ENCODE results near the gene PTPRT.

DNA sequence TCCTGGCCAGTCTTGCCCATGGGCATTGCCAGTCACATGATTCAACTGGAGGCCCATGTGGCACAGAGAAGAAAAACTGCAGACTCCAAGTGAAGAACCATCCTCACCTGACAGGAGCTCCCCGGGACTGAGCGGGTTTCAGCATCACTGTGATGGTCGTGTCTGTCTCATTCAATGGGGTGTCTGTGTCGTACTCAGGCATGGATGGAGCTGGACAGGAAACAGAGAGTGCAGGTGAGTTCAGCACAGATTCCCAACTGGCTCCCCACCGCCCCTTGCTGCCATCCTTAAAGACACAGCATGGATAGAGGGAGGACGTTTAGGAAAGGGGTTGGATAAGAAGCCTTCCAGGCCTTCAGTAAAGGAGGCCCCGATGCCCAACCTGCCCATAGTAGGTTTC lies 839.2 kb downstream of the PTPRT start:
- TF ChIP-seq, protein P1, sequence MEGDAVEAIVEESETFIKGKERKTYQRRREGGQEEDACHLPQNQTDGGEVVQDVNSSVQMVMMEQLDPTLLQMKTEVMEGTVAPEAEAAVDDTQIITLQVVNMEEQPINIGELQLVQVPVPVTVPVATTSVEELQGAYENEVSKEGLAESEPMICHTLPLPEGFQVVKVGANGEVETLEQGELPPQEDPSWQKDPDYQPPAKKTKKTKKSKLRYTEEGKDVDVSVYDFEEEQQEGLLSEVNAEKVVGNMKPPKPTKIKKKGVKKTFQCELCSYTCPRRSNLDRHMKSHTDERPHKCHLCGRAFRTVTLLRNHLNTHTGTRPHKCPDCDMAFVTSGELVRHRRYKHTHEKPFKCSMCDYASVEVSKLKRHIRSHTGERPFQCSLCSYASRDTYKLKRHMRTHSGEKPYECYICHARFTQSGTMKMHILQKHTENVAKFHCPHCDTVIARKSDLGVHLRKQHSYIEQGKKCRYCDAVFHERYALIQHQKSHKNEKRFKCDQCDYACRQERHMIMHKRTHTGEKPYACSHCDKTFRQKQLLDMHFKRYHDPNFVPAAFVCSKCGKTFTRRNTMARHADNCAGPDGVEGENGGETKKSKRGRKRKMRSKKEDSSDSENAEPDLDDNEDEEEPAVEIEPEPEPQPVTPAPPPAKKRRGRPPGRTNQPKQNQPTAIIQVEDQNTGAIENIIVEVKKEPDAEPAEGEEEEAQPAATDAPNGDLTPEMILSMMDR (IDR thresholded peaks at IDR 0.05 in 2 of 3, conservative IDR thresholded peaks at IDR 0.05 in 1 of 3; ENCODE audit: borderline replicate concordance in 1 of 3, insufficient read depth in 1 of 3, low read depth in 2 of 3, low read length in 2 of 3), result no peak
- TF ChIP-seq EZH2 (IDR thresholded peaks at IDR 0.05) (no peak), SP1 (IDR thresholded peaks at IDR 0.05; ENCODE audit: low read depth) (no peak), POLR2A (IDR thresholded peaks at IDR 0.05; ENCODE audit: borderline replicate concordance, extremely low read depth, insufficient read depth, insufficient read length) (no peak), POLR2AphosphoS5 (IDR thresholded peaks at IDR 0.05; ENCODE audit: low read depth, low read length) (no peak), EZH2phosphoT487 (IDR thresholded peaks at IDR 0.05; ENCODE audit: borderline replicate concordance) (no peak), ELF1 (IDR thresholded peaks at IDR 0.05; ENCODE audit: borderline replicate concordance, low read depth) (no peak), CEBPB (IDR thresholded peaks at IDR 0.05; ENCODE audit: low read depth) (no peak), CBX3 (IDR thresholded peaks at IDR 0.05; ENCODE audit: low read depth) (no peak)
- TF ChIP-seq, protein P2, sequence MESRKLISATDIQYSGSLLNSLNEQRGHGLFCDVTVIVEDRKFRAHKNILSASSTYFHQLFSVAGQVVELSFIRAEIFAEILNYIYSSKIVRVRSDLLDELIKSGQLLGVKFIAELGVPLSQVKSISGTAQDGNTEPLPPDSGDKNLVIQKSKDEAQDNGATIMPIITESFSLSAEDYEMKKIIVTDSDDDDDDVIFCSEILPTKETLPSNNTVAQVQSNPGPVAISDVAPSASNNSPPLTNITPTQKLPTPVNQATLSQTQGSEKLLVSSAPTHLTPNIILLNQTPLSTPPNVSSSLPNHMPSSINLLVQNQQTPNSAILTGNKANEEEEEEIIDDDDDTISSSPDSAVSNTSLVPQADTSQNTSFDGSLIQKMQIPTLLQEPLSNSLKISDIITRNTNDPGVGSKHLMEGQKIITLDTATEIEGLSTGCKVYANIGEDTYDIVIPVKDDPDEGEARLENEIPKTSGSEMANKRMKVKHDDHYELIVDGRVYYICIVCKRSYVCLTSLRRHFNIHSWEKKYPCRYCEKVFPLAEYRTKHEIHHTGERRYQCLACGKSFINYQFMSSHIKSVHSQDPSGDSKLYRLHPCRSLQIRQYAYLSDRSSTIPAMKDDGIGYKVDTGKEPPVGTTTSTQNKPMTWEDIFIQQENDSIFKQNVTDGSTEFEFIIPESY (IDR thresholded peaks at IDR 0.05; ENCODE audit: extremely low read depth, insufficient replicate concordance, low read length), result no peak

Measured in HCT116 (cell line).